Liver (tissue), 9 donors: ENCODE measurements around the gene PCDH1. TPM values are rescaled to one million over a fixed set of nuclear protein-coding genes. Genes with fewer than 3 reads are reported as not detected.

Experiments used
- DNase-seq: peaks from one replicate; pipeline ENCODE4 v3.0.0-alpha.2; 2017; ENCODE audit warnings: low spot score
- H3K27ac ChIP-seq, 2 donors: one replicate each; pipeline ENCODE4 v1.7.0; 2013; ENCODE audit warnings: inconsistent platforms in 2 of 2, low read length in 2 of 2, control low read depth in 1 of 2, low read depth in 1 of 2, mild to moderate bottlenecking in 1 of 2
- H3K27me3 ChIP-seq, 4 donors: one replicate each; pipeline versions ENCODE4 v1.6.1 to v1.7.0; 2013; ENCODE audit warnings: low read length in 3 of 4, inconsistent platforms in 1 of 4, mild to moderate bottlenecking in 1 of 4, moderate library complexity in 1 of 4; ENCODE audit not compliant: control insufficient read depth in 4 of 4, insufficient read depth in 4 of 4
- H3K36me3 ChIP-seq, 4 donors: one replicate each; pipeline versions ENCODE4 v1.6.1 to v1.7.0; 2013; ENCODE audit warnings: low read length in 3 of 4, mild to moderate bottlenecking in 3 of 4, low read depth in 1 of 4, moderate library complexity in 1 of 4; ENCODE audit not compliant: control insufficient read depth in 4 of 4, insufficient read depth in 3 of 4
- H3K4me1 ChIP-seq, 4 donors: one replicate each; pipeline versions ENCODE4 v1.6.1 to v1.7.0; 2013; ENCODE audit warnings: low read length in 3 of 4, mild to moderate bottlenecking in 3 of 4, moderate library complexity in 1 of 4; ENCODE audit not compliant: control insufficient read depth in 4 of 4, insufficient read depth in 4 of 4
- H3K4me3 ChIP-seq, 3 donors: one replicate each; pipeline versions ENCODE4 v1.6.1 to v1.7.0; 2013; ENCODE audit warnings: low read length in 3 of 3, control low read depth in 1 of 3, low read depth in 1 of 3, mild to moderate bottlenecking in 1 of 3
- H3K9ac ChIP-seq, 2 donors: one replicate each; pipeline ENCODE4 v1.7.0; 2013; ENCODE audit warnings: low read length in 2 of 2, mild to moderate bottlenecking in 2 of 2, moderate library complexity in 2 of 2, control low read depth in 1 of 2, low read depth in 1 of 2
- H3K9me3 ChIP-seq, 4 donors: one replicate each; pipeline versions ENCODE4 v1.6.1 to v1.7.0; 2013; ENCODE audit warnings: low read length in 3 of 4; ENCODE audit not compliant: control insufficient read depth in 4 of 4
- ATF3 ChIP-seq: IDR thresholded peaks from 2 replicates; pipeline ENCODE4 v1.6.1; 2016; ENCODE audit warnings: antibody characterized with exemption
- CTCF ChIP-seq: fragments of 150-350 bp; IDR thresholded peaks from 2 replicates; pipeline ENCODE4 v1.5.1; 2017; ENCODE audit warnings: improper control_type of control experiment, low read depth, low read length; ENCODE audit not compliant: missing input control
- EGR1 ChIP-seq, 2 donors: IDR thresholded peaks; 2 replicates each; pipeline ENCODE4 v1.6.1; 2016 to 2018; ENCODE audit warnings: antibody characterized with exemption in 2 of 2, low read depth in 2 of 2
- FOXA1 ChIP-seq: IDR thresholded peaks from 2 replicates; pipeline ENCODE4 v1.6.1; 2016; ENCODE audit warnings: antibody characterized with exemption
- GABPA ChIP-seq, 2 donors: IDR thresholded peaks in 1 of 2; conservative IDR thresholded peaks in 1 of 2; 2 replicates each; pipeline ENCODE4 v1.6.1; 2016; ENCODE audit warnings: antibody characterized with exemption in 2 of 2, mild to moderate bottlenecking in 1 of 2, moderate library complexity in 1 of 2
- HNF4A ChIP-seq, 2 donors: conservative IDR thresholded peaks; 2 replicates each; pipeline ENCODE4 v1.6.1; 2016; ENCODE audit warnings: antibody characterized with exemption in 2 of 2, mild to moderate bottlenecking in 2 of 2
- HNF4G ChIP-seq: IDR thresholded peaks from 2 replicates; pipeline ENCODE4 v1.6.1; 2016; ENCODE audit warnings: antibody characterized with exemption
- JUND ChIP-seq, 2 donors: IDR thresholded peaks; 2 replicates each; pipeline ENCODE4 v1.6.1; 2016; ENCODE audit warnings: antibody characterized with exemption in 2 of 2
- MAX ChIP-seq: IDR thresholded peaks from 2 replicates; pipeline ENCODE4 v1.6.1; 2016; ENCODE audit warnings: antibody characterized with exemption
- NR2F2 ChIP-seq: IDR thresholded peaks from 2 replicates; pipeline ENCODE4 v1.6.1; 2016; ENCODE audit warnings: antibody characterized with exemption
- RAD21 ChIP-seq, 2 donors: IDR thresholded peaks; 2 replicates each; pipeline ENCODE4 v1.6.1; 2016; ENCODE audit warnings: antibody characterized with exemption in 2 of 2, mild to moderate bottlenecking in 2 of 2
- REST ChIP-seq: IDR thresholded peaks from 2 replicates; pipeline ENCODE4 v1.6.1; 2016; ENCODE audit warnings: antibody characterized with exemption, mild to moderate bottlenecking
- RXRA ChIP-seq, 2 donors: IDR thresholded peaks; 2 replicates each; pipeline ENCODE4 v1.6.1; 2017 to 2018; ENCODE audit warnings: antibody characterized with exemption in 2 of 2, mild to moderate bottlenecking in 1 of 2
- SP1 ChIP-seq: IDR thresholded peaks from 2 replicates; pipeline ENCODE4 v1.6.1; 2018; ENCODE audit warnings: antibody characterized with exemption, mild to moderate bottlenecking
- TAF1 ChIP-seq: conservative IDR thresholded peaks from 2 replicates; pipeline ENCODE4 v1.6.1; 2016; ENCODE audit warnings: antibody characterized with exemption, mild to moderate bottlenecking
- YY1 ChIP-seq: IDR thresholded peaks from 2 replicates; pipeline ENCODE4 v1.6.1; 2016; ENCODE audit warnings: antibody characterized with exemption, mild to moderate bottlenecking
- ZBTB33 ChIP-seq: IDR thresholded peaks from 2 replicates; pipeline ENCODE4 v1.6.1; 2016; ENCODE audit warnings: antibody characterized with exemption
- WGBS: extraction: QIAGEN DNeasy Blood & Tissue Kit; methylation state at CpG from one replicate; pipeline ENCODE4 v1.1.7; 2013; 5-methylcytosine and 5-hydroxymethylcytosine counted together
- polyA plus RNA-seq, 2 donors: library from polyadenylated mRNA; stranded (reverse) in 1 of 2; unstranded in 1 of 2; fragments of 200-250 nt in 1 of 2; fragments of >200 nt in 1 of 2; fragmentation: Nextera tagmentation in 1 of 2; extraction: Ambion mirVana in 1 of 2; gene quantifications; one replicate each; pipeline versions ENCODE4 v1.2.1 to v1.2.3, GENCODE V29; 2013 to 2015
- total RNA-seq, 2 donors: library from RNA; depleted of rRNA; stranded (reverse); fragments of >200 nt; gene quantifications; one replicate each; pipeline ENCODE4 v1.2.3, GENCODE V29; 2014
- donor health status: healthy.
- donor health status: healthy.
- donor health status: healthy.
- donor health status: healthy.
- donor health status: healthy.

The PCDH1 gene
- total and polyA plus RNA-seq, 4 donors, result 9.3 to 52.8 (median 15.0) TPM

- peaks cover 5 to 63% (median 40%) of the 10 kb centered on the region in 4 donors for H3K4me1 ChIP-seq
- peaks cover 0 to 20% (median 11%) of the 10 kb centered on the region in 4 donors for H3K36me3 ChIP-seq
- no peaks in the 10 kb centered on the region for H3K27me3 ChIP-seq
- no peak for TF ChIP-seq EGR1 (IDR thresholded peaks at IDR 0.05; ENCODE audit: low read depth in 2 of 2)
- no peak for TF ChIP-seq NR2F2
- TF ChIP-seq ATF3, result no peak
- no peak for TF ChIP-seq HNF4A (conservative IDR thresholded peaks at IDR 0.05)
- no peak overlapping the region for H3K4me3 ChIP-seq
- WGBS, result 68% methylated on average over 5 of the region's 5 CpGs
- H3K9ac ChIP-seq, result no peak overlapping the region
- H3K9me3 ChIP-seq, result no peaks in the 10 kb centered on the region
- DNase-seq, result no peak
- H3K27ac ChIP-seq, result no peak overlapping the region
Measured at GRCh38 chr5:141870228-141870627, 8.0 kb downstream of the PCDH1 start.

GRCh38 chr5:141869514-141869913, 8.7 kb downstream of the PCDH1 start:
- H3K9ac ChIP-seq, result no peak overlapping the region

More at GRCh38 chr5:141869514-141869913, 8.7 kb downstream of the PCDH1 start:
- no peak overlapping the region for H3K4me3 ChIP-seq
- H3K27ac ChIP-seq, result no peak overlapping the region
- peaks cover 5 to 56% (median 34%) of the 10 kb centered on the region in 4 donors for H3K4me1 ChIP-seq
- WGBS, result 84% methylated on average over 9 of the region's 9 CpGs
- H3K36me3 ChIP-seq, result peaks cover 0 to 27% (median 13%) of the 10 kb centered on the region in 4 donors
- H3K27me3 ChIP-seq, result no peaks in the 10 kb centered on the region
- DNase-seq, result no peak
- TF ChIP-seq ZBTB33 (no peak), TAF1 (no peak), GABPA (IDR thresholded peaks at IDR 0.05 in 1 of 2, conservative IDR thresholded peaks at IDR 0.05 in 1 of 2) (no peak), YY1 (no peak), CTCF (no peak), ATF3 (no peak), JUND (IDR thresholded peaks at IDR 0.05) (no peak), FOXA1 (no peak), EGR1 (IDR thresholded peaks at IDR 0.05; ENCODE audit: low read depth in 2 of 2) (no peak), SP1 (no peak), RXRA (IDR thresholded peaks at IDR 0.05) (no peak), RAD21 (IDR thresholded peaks at IDR 0.05) (no peak), MAX (no peak), HNF4A (conservative IDR thresholded peaks at IDR 0.05) (no peak), REST (no peak), NR2F2 (no peak), HNF4G (no peak)
- H3K9me3 ChIP-seq, result no peaks in the 10 kb centered on the region
